Adipocyte (in vitro differentiated cells): ENCODE results near the gene CNGA2.
A peak's percentile ranks its signal among the peaks of the same experiment; 100 is the strongest.

Source experiments
- DNase-seq: peaks from one replicate; pipeline ENCODE4 v3.0.0-alpha.2; 2015; ENCODE audit warnings: low read depth
- H3K27me3 ChIP-seq: replicated peaks from 2 replicates; pipeline ENCODE4 v1.7.0; 2013; ENCODE audit warnings: mild to moderate bottlenecking, low read length, moderate library complexity; ENCODE audit not compliant: control insufficient read depth, insufficient read depth
- H3K36me3 ChIP-seq: 2 replicates; pipeline ENCODE4 v1.7.0; 2013; ENCODE audit warnings: low read length, mild to moderate bottlenecking, moderate library complexity; ENCODE audit not compliant: control insufficient read depth, insufficient read depth, severe bottlenecking
- H3K4me1 ChIP-seq: 2 replicates; pipeline ENCODE4 v1.7.0; 2013; ENCODE audit warnings: mild to moderate bottlenecking, low read length, moderate library complexity; ENCODE audit not compliant: control insufficient read depth, insufficient read depth
- H3K4me3 ChIP-seq: 2 replicates; pipeline ENCODE4 v1.7.0; 2013; ENCODE audit warnings: mild to moderate bottlenecking, low read length, moderate library complexity
- H3K9ac ChIP-seq: 2 replicates; pipeline ENCODE4 v1.7.0; 2013; ENCODE audit warnings: mild to moderate bottlenecking, low read length, moderate library complexity
- H3K9me3 ChIP-seq: 2 replicates; pipeline ENCODE4 v1.7.0; 2013; ENCODE audit warnings: mild to moderate bottlenecking, low read length, moderate library complexity; ENCODE audit not compliant: control insufficient read depth

CNGA2 gene

GRCh38 chrX:151776936-151777335 is 42.4 kb downstream of the CNGA2 start:
- no peak for DNase-seq
- peaks cover 76% of the 10 kb centered on the region for H3K27me3 ChIP-seq
- peaks cover 11% of the 10 kb centered on the region for H3K9me3 ChIP-seq
- H3K4me3 ChIP-seq = no peak overlapping the region
- peaks cover 4% of the 10 kb centered on the region for H3K4me1 ChIP-seq
- no peak overlapping the region for H3K9ac ChIP-seq
- no peaks in the 10 kb centered on the region for H3K36me3 ChIP-seq

- Histone ChIP-seq H3K9ac (no peak overlapping the region), H3K27me3 (peaks cover 78% of the 10 kb centered on the region), H3K9me3 (peaks cover 10% of the 10 kb centered on the region), H3K4me1 (peaks cover 4% of the 10 kb centered on the region), H3K4me3 (no peak overlapping the region), H3K36me3 (no peaks in the 10 kb centered on the region)
- DNase-seq = no peak
Observed at GRCh38 chrX:151779258-151779657, 44.7 kb downstream of the CNGA2 start.

- no peak overlapping the region for H3K4me3 ChIP-seq
- no peaks in the 10 kb centered on the region for H3K36me3 ChIP-seq
- peaks cover 75% of the 10 kb centered on the region for H3K27me3 ChIP-seq
- no peak overlapping the region for H3K9ac ChIP-seq
- peaks cover 3% of the 10 kb centered on the region for H3K9me3 ChIP-seq
- no peak for DNase-seq
- H3K4me1 ChIP-seq = peaks cover 4% of the 10 kb centered on the region
Observed at GRCh38 chrX:151780621-151781020, 46.1 kb downstream of the CNGA2 start.

GRCh38 chrX:151789179-151789800 is 54.7 kb downstream of the CNGA2 start:
- no peaks in the 10 kb centered on the region for H3K36me3 ChIP-seq
- peaks cover 50% of the 10 kb centered on the region for H3K27me3 ChIP-seq
- peaks cover 17% of the 10 kb centered on the region for H3K4me1 ChIP-seq
- peak; percentile 87 for DNase-seq
- no peak overlapping the region for H3K4me3 ChIP-seq
- H3K9ac ChIP-seq = no peak overlapping the region
- H3K9me3 ChIP-seq = no peaks in the 10 kb centered on the region

GRCh38 chrX:151790481-151791160 is 56.1 kb downstream of the CNGA2 start:
- H3K9ac ChIP-seq = no peak overlapping the region
- no peak overlapping the region for H3K4me3 ChIP-seq
- peak; percentile 75 for DNase-seq
- peaks cover 17% of the 10 kb centered on the region for H3K4me1 ChIP-seq
- no peaks in the 10 kb centered on the region for H3K36me3 ChIP-seq
- H3K27me3 ChIP-seq = peaks cover 53% of the 10 kb centered on the region
- no peaks in the 10 kb centered on the region for H3K9me3 ChIP-seq

- Histone ChIP-seq H3K27me3 (peaks cover 61% of the 10 kb centered on the region), H3K4me1 (peaks cover 17% of the 10 kb centered on the region), H3K36me3 (no peaks in the 10 kb centered on the region), H3K9ac (no peak overlapping the region), H3K9me3 (no peaks in the 10 kb centered on the region), H3K4me3 (no peak overlapping the region)
- DNase-seq = no peak
Observed at GRCh38 chrX:151791961-151792360, 57.4 kb downstream of the CNGA2 start.

- H3K27me3 ChIP-seq = peaks cover 63% of the 10 kb centered on the region
- H3K4me3 ChIP-seq = no peak overlapping the region
- no peak overlapping the region for H3K9ac ChIP-seq
- DNase-seq = no peak
- no peaks in the 10 kb centered on the region for H3K9me3 ChIP-seq
- H3K36me3 ChIP-seq = no peaks in the 10 kb centered on the region
- peaks cover 17% of the 10 kb centered on the region for H3K4me1 ChIP-seq
Observed at GRCh38 chrX:151792505-151792904, 58.0 kb downstream of the CNGA2 start.

- no peak overlapping the region for H3K4me3 ChIP-seq
- DNase-seq = no peak
- H3K4me1 ChIP-seq = peaks cover 17% of the 10 kb centered on the region
- no peaks in the 10 kb centered on the region for H3K36me3 ChIP-seq
- no peaks in the 10 kb centered on the region for H3K9me3 ChIP-seq
- no peak overlapping the region for H3K9ac ChIP-seq
- peaks cover 71% of the 10 kb centered on the region for H3K27me3 ChIP-seq
Observed at GRCh38 chrX:151793886-151794285, 59.3 kb downstream of the CNGA2 start.
